ENCODE measurements around the gene NEK8. TPM values are rescaled to one million over a fixed set of nuclear protein-coding genes. Genes with fewer than 3 reads are reported as not detected.

The NEK8 gene
- polyA plus RNA-seq (2013, experiment 1 of 2; ENCODE audit: insufficient read length): 2.4 TPM
- 2.3 TPM for polyA plus RNA-seq (2013, experiment 2 of 2; ENCODE audit: insufficient read length)

- peak; percentile 93 for DNase-seq
These were observed at the start of gene NEK8 for GRCh38 chr17:28728364-28729200. NEK8 (plus strand) TSS chr17:28728788; CDS start chr17:28728814, 26 bp downstream.

- DNase-seq: no peak
These were observed 45.9 kb upstream of the NEK8 start for GRCh38 chr17:28682655-28683054.

GRCh38 chr17:28684963-28685362 lies 43.6 kb upstream of the NEK8 start:
- DNase-seq: peak; percentile 30

- no peak for DNase-seq
These were observed 43.2 kb upstream of the NEK8 start for GRCh38 chr17:28685366-28685765.

- DNase-seq: no peak
These were observed 42.3 kb upstream of the NEK8 start for GRCh38 chr17:28686296-28686695.

GRCh38 chr17:28688481-28688880 lies 40.1 kb upstream of the NEK8 start:
- no peak for DNase-seq

GRCh38 chr17:28689011-28689410 lies 39.6 kb upstream of the NEK8 start:
- DNase-seq: no peak

GRCh38 chr17:28693869-28694268 lies 34.7 kb upstream of the NEK8 start:
- DNase-seq: no peak

GRCh38 chr17:28698253-28698941 lies 30.2 kb upstream of the NEK8 start:
- DNase-seq: no peak

- no peak for DNase-seq
These were observed 28.3 kb upstream of the NEK8 start for GRCh38 chr17:28700278-28700677.

- no peak for DNase-seq
These were observed 27.6 kb upstream of the NEK8 start for GRCh38 chr17:28700830-28701492.

GRCh38 chr17:28702026-28702751 lies 26.4 kb upstream of the NEK8 start:
- DNase-seq: no peak

- DNase-seq: no peak
These were observed 25.8 kb upstream of the NEK8 start for GRCh38 chr17:28702752-28703150.

- no peak for DNase-seq
These were observed 24.9 kb upstream of the NEK8 start for GRCh38 chr17:28703552-28704218.

GRCh38 chr17:28704219-28704858 lies 24.2 kb upstream of the NEK8 start:
- no peak for DNase-seq

- no peak for DNase-seq
These were observed 23.4 kb upstream of the NEK8 start for GRCh38 chr17:28705074-28705659.

- no peak for DNase-seq
These were observed 22.8 kb upstream of the NEK8 start for GRCh38 chr17:28705728-28706334.

GRCh38 chr17:28706471-28707338 lies 21.9 kb upstream of the NEK8 start:
- no peak for DNase-seq

GRCh38 chr17:28707339-28707720 lies 21.3 kb upstream of the NEK8 start:
- no peak for DNase-seq

All from fibroblast of skin of back (primary cell).